ENCODE measurements around the gene LRRTM4. TPM values are rescaled to one million over a fixed set of nuclear protein-coding genes. Genes with fewer than 3 reads are reported as not detected.

Gene LRRTM4
- total and polyA plus RNA-seq, 10 of the 15 experiments (the other 5 are each of a cell fraction or from before 2014, with no cell fraction given) = 0.01 to 1.0 TPM; not detected in 8

GRCh38 chr2:77398970-77399600 is 123.1 kb downstream of the LRRTM4 start:
- TF ChIP-seq CBX5 (IDR thresholded peaks at IDR 0.05; ENCODE audit: low read depth) = no peak
- TF ChIP-seq, protein P1, sequence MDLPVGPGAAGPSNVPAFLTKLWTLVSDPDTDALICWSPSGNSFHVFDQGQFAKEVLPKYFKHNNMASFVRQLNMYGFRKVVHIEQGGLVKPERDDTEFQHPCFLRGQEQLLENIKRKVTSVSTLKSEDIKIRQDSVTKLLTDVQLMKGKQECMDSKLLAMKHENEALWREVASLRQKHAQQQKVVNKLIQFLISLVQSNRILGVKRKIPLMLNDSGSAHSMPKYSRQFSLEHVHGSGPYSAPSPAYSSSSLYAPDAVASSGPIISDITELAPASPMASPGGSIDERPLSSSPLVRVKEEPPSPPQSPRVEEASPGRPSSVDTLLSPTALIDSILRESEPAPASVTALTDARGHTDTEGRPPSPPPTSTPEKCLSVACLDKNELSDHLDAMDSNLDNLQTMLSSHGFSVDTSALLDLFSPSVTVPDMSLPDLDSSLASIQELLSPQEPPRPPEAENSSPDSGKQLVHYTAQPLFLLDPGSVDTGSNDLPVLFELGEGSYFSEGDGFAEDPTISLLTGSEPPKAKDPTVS (IDR thresholded peaks at IDR 0.05; ENCODE audit: low read depth, low read length) = no peak
- TF ChIP-seq EP300 (IDR thresholded peaks at IDR 0.05; ENCODE audit: borderline replicate concordance in 1 of 2, control insufficient read depth in 1 of 2, low read depth in 2 of 2, low read length in 2 of 2) = no peak
- TF ChIP-seq STAT1 (conservative IDR thresholded peaks at IDR 0.05) = no peak
- no peak for TF ChIP-seq ATF7 (IDR thresholded peaks at IDR 0.05; ENCODE audit: low read depth)
- TF ChIP-seq IKZF2 (IDR thresholded peaks at IDR 0.05) = no peak
- in situ Hi-C loops (cut with MboI) = no loop called here
- intact Hi-C loops (cut with micrococcal nuclease; ENCODE audit: unreplicated experiment) = no loop called here
- H3K79me2 ChIP-seq (ENCODE audit: control insufficient read depth, insufficient read depth, low read length) = no peaks in the 10 kb centered on the region
- no peak for FAIRE-seq
- H2AFZ ChIP-seq (ENCODE audit: control insufficient read depth, low read depth, low read length) = no peak overlapping the region
- H3K9ac ChIP-seq (ENCODE audit: control insufficient read depth, insufficient read depth, low read length) = no peak overlapping the region
- 10% methylated on average over 4 of the region's 4 CpGs for WGBS (ENCODE audit: insufficient coverage, insufficient replicate concordance, low lambda C conversion rate, missing lambda C conversion rate)
- H3K27ac ChIP-seq (ENCODE audit: control insufficient read depth, insufficient read depth) = no peak overlapping the region
- ChIA-PET CTCF (no interaction called here), RAD21 (ENCODE audit: unreplicated experiment) (no interaction called here), POLR2A (no interaction called here), SMC1A (ENCODE audit: uncharacterized antibody, unreplicated experiment) (no interaction called here)
- H3K36me3 ChIP-seq (ENCODE audit: control insufficient read depth in 2 of 2, insufficient read depth in 2 of 2, low read length in 1 of 2) = no peaks in the 10 kb centered on the region
- DNase-seq (ENCODE audit: low read depth, low spot score) = no peak
- H3K9me3 ChIP-seq (replicated peaks; ENCODE audit: control insufficient read depth, insufficient read depth, low read length) = no peaks in the 10 kb centered on the region
- no peak for ATAC-seq
- no peaks in the 10 kb centered on the region for H4K20me1 ChIP-seq (ENCODE audit: control insufficient read depth, insufficient read depth)
- H3K27me3 ChIP-seq (replicated peaks in 1 of 2; ENCODE audit: control insufficient read depth in 2 of 2, insufficient read depth in 2 of 2, low read length in 1 of 2) = no peaks in the 10 kb centered on the region
- no peak overlapping the region for H3K4me3 ChIP-seq
- no peaks in the 10 kb centered on the region for H3K4me1 ChIP-seq (ENCODE audit: control insufficient read depth, insufficient read depth, low read length)
- BruUV-seq (replicated peaks) = no TSS peak
- no peak overlapping the region for H3K4me2 ChIP-seq (ENCODE audit: control insufficient read depth, insufficient read depth)

GRCh38 chr2:77397763-77398162 is 124.4 kb downstream of the LRRTM4 start:
- H4K20me1 ChIP-seq (ENCODE audit: control insufficient read depth, insufficient read depth) = no peaks in the 10 kb centered on the region
- no peak overlapping the region for H2AFZ ChIP-seq (ENCODE audit: control insufficient read depth, low read depth, low read length)
- DNase-seq (ENCODE audit: low read depth, low spot score) (no peak), ATAC-seq (no peak), FAIRE-seq (no peak)
- ChIA-PET POLR2A (no interaction called here), RAD21 (ENCODE audit: unreplicated experiment) (no interaction called here), CTCF (no interaction called here), SMC1A (ENCODE audit: uncharacterized antibody, unreplicated experiment) (no interaction called here)
- no peaks in the 10 kb centered on the region for H3K36me3 ChIP-seq (ENCODE audit: control insufficient read depth in 2 of 2, insufficient read depth in 2 of 2, low read length in 1 of 2)
- no peak for TF ChIP-seq BCLAF1 (IDR thresholded peaks at IDR 0.05)
- 20% methylated on average over 2 of the region's 2 CpGs for WGBS (ENCODE audit: insufficient coverage, insufficient replicate concordance, low lambda C conversion rate, missing lambda C conversion rate)
- H3K9me3 ChIP-seq (replicated peaks; ENCODE audit: control insufficient read depth, insufficient read depth, low read length) = no peaks in the 10 kb centered on the region
- no peaks in the 10 kb centered on the region for H3K4me1 ChIP-seq (ENCODE audit: control insufficient read depth, insufficient read depth, low read length)
- no peak overlapping the region for H3K27ac ChIP-seq (ENCODE audit: control insufficient read depth, insufficient read depth)
- in situ Hi-C loops (cut with MboI) = no loop called here
- BruUV-seq (replicated peaks) = no TSS peak
- H3K9ac ChIP-seq (ENCODE audit: control insufficient read depth, insufficient read depth, low read length) = no peak overlapping the region
- H3K79me2 ChIP-seq (ENCODE audit: control insufficient read depth, insufficient read depth, low read length) = no peaks in the 10 kb centered on the region
- H3K4me3 ChIP-seq = no peak overlapping the region
- H3K4me2 ChIP-seq (ENCODE audit: control insufficient read depth, insufficient read depth) = no peak overlapping the region
- intact Hi-C loops (cut with micrococcal nuclease; ENCODE audit: unreplicated experiment) = no loop called here
- no peaks in the 10 kb centered on the region for H3K27me3 ChIP-seq (replicated peaks in 1 of 2; ENCODE audit: control insufficient read depth in 2 of 2, insufficient read depth in 2 of 2, low read length in 1 of 2)

All from GM12878 (cell line).